H1 (cell line): ENCODE measurements around the gene NID1. TPM values are rescaled to one million over a fixed set of nuclear protein-coding genes. Genes with fewer than 3 reads are reported as not detected.

Experiments
- CBX8 ChIP-seq: fragments of 300-800, 300-1000 bp; sonication (generic); IDR thresholded peaks from 2 replicates; pipeline ENCODE4 v1.7.1; 2016; ENCODE audit warnings: low read depth, low read length, borderline replicate concordance
- CEBPB ChIP-seq: IDR thresholded peaks from 2 replicates; pipeline ENCODE4 v1.6.1; 2012; ENCODE audit warnings: low read depth, low read length
- CHD7 ChIP-seq: fragments of 300-600 bp; sonication (generic); IDR thresholded peaks from 2 replicates; pipeline ENCODE4 v1.7.1; 2012; ENCODE audit warnings: low read length, moderate library complexity, mild to moderate bottlenecking, inconsistent platforms; ENCODE audit not compliant: insufficient replicate concordance
- CTCF ChIP-seq, 3 experiments: IDR thresholded peaks; 1 replicate in 2 of 3; 2 replicates in 1 of 3; pipeline versions ENCODE4 v1.5.1 to v1.6.1; 2011; ENCODE audit warnings: low read length in 3 of 3, mild to moderate bottlenecking in 3 of 3, inconsistent platforms in 2 of 3, low read depth in 1 of 3, moderate library complexity in 1 of 3; ENCODE audit not compliant: insufficient read depth in 1 of 3; ENCODE audit errors: control extremely low read depth in 1 of 3
- HDAC2 ChIP-seq, 2 experiments: fragments of 300-600 bp in 1 of 2; sonication (generic) in 1 of 2; IDR thresholded peaks; 2 replicates each; pipeline ENCODE4 v1.6.1; 2011 to 2012; ENCODE audit warnings: low read depth in 2 of 2, low read length in 2 of 2, mild to moderate bottlenecking in 2 of 2, moderate library complexity in 2 of 2, borderline replicate concordance in 1 of 2, inconsistent platforms in 1 of 2
- KDM1A ChIP-seq: fragments of 200-600, 300-600 bp; sonication (generic); IDR thresholded peaks from 2 replicates; pipeline ENCODE4 v1.7.1; 2016; ENCODE audit warnings: mild to moderate bottlenecking, low read length, borderline replicate concordance
- SAP30 ChIP-seq: fragments of 300-600 bp; sonication (generic); IDR thresholded peaks from 2 replicates; pipeline ENCODE4 v1.7.1; 2012; ENCODE audit warnings: low read length, moderate library complexity, mild to moderate bottlenecking, inconsistent platforms; ENCODE audit not compliant: insufficient read depth, insufficient replicate concordance
- TEAD4 ChIP-seq: IDR thresholded peaks from 2 replicates; pipeline ENCODE4 v1.6.1; 2012; ENCODE audit warnings: low read depth, low read length, inconsistent platforms, mixed read lengths
- polyA plus RNA-seq, 7 experiments: library from polyadenylated mRNA; depleted of rRNA in 3 of 7; stranded (reverse) in 5 of 7; unstranded in 2 of 7; fragments of >200 nt in 5 of 7; fragments of 200-250 nt in 2 of 7; gene quantifications; 1 replicate in 5 of 7; 2 replicates in 1 of 7; 4 replicates in 1 of 7; pipeline versions ENCODE4 v1.2.1 to v1.2.3, GENCODE V29; 2011 to 2013; ENCODE audit warnings: missing spikeins in 2 of 7, mixed read lengths in 2 of 7
- total RNA-seq: library from RNA; stranded (reverse); fragmentation: NEBNext Ultra II Directional; extraction: Animal tissue kit (Norgen Biotek cat#: 25700); gene quantifications from 2 replicates; pipeline ENCODE4 v1.2.1, GENCODE V29; 2021

The NID1 gene
- total and polyA plus RNA-seq, 2 of the 8 experiments (the other 6 are each of a cell fraction or from before 2014, with no cell fraction given): 20.9 to 25.4 TPM

GRCh38 chr1:235947989-235948388, 116.9 kb downstream of the NID1 start (continued):
- TF ChIP-seq CTCF (IDR thresholded peaks at IDR 0.05; ENCODE audit: control extremely low read depth in 1 of 3, insufficient read depth in 1 of 3, low read depth in 1 of 3, low read length in 3 of 3) (no peak), HDAC2 (IDR thresholded peaks at IDR 0.05; ENCODE audit: borderline replicate concordance in 1 of 2, low read depth in 2 of 2, low read length in 2 of 2) (no peak), CHD7 (no peak), SAP30 (no peak), TEAD4 (no peak), CBX8 (no peak), KDM1A (no peak), CEBPB (no peak)
- TF ChIP-seq, all 59 proteins: peak for 0
